Upper lobe of left lung (tissue), 4 donors: ENCODE measurements around the gene KRTAP5-4.

Experiments used
- CTCF ChIP-seq, 6 experiments: fragments of 450-650 bp in 4 of 6; fragments of 200-600 bp in 2 of 6; sonication (generic) in 2 of 6; IDR thresholded peaks; one replicate each; pipeline ENCODE4 v1.5.1; 2016 to 2019; ENCODE audit warnings: antibody characterized with exemption in 6 of 6
- POLR2AphosphoS5 ChIP-seq, 2 donors: sonication (generic); formaldehyde crosslinking; IDR thresholded peaks; one replicate each; pipeline ENCODE4 v1.5.1; 2017; ENCODE audit warnings: antibody characterized with exemption in 2 of 2

DNA sequence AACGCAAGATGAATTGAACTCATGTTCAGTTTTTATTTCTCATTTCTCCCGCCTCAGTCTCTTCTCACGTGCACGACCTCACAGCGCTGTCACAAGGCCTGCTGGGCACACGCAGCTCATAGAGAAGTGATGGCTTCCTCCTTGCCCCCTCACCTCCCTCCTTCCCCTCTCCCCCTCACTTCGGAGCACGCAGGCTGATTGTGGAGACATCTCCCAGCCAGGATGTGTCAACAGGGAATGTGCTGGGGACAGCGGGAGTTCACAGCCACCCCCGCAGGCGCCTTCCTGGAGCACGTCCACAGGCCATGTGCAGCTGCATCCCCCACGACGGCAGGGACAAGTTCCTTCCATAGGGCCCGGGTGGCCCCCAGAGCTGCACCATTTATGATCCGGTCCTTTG, 46.0 kb upstream of the KRTAP5-4 start:
- TF ChIP-seq CTCF (IDR thresholded peaks at IDR 0.05): no peak
- TF ChIP-seq POLR2AphosphoS5 (IDR thresholded peaks at IDR 0.05): no peak
